ENCODE data around the gene THAP4. TPM values are rescaled to one million over a fixed set of nuclear protein-coding genes. Genes with fewer than 3 reads are reported as not detected.

Gene THAP4
- total and polyA plus RNA-seq, 2 of the 13 experiments (the other 11 are each of a cell fraction or from before 2014, with no cell fraction given): 59.7 to 75.7 TPM

DNA sequence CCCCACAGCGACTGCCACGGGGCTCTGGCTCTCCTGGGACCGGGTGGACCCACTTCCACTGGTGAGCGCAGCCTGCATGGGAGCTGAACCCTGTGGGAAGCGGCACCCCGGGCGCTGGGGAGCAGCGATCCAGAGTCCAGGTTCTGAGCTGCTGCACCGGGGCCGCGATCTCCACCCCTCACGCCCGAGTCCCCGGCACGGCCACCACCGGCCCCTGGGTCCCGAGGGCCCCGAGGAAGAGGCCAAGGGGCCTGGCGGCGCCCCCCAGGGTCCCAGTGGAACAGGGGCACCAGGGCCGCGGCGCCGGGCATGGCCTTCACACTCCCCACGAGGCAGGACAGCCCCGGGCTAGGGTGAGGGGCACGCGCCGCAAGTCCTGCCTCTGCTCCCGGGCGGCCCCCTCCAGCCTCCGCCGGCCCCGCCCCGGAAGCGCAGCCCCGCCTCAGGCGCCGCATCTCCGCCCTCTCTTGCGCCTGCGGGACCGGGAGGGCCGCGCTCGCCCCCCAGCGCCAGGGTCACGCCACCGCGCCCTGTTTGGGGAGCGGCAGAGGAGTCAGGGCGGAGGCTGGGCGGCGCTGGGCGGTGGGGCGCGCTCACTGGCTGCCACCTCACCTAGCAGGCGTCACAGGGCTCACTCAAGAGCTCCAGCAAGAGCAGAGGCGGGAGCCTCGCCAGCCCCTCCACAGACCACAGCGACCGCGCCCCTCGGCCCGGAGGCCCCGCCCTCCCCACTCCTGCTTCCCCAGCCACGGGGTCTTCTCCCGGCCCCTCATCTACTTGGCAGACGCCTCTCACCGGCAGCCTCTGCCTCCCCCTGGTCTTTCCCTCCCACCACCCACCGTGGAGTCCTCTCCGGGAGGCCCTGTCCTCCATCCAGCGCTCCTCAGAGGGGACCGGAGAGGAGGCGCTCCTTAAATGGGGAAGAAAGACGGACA is 26.8 kb downstream of the THAP4 start (continued):
- TF ChIP-seq GFI1 (CRISPR knock-in tag; IDR thresholded peaks at IDR 0.05; ENCODE audit: borderline replicate concordance) (peak; percentile 68; the same call in 1 of the 2 replicates), ZNF780A (CRISPR knock-in tag; IDR thresholded peaks at IDR 0.05) (no peak), ADNP (CRISPR knock-in tag; IDR thresholded peaks at IDR 0.05) (0 out of 2 replicates have a peak, but pooled peaks have one; percentile 19), ZMYM4 (CRISPR knock-in tag; IDR thresholded peaks at IDR 0.05) (peak; percentile 91), FOXP1 (IDR thresholded peaks at IDR 0.05) (no peak), FOXP1 (CRISPR knock-in tag; IDR thresholded peaks at IDR 0.05) (peak; percentile 48), HNRNPUL1 (IDR thresholded peaks at IDR 0.05; ENCODE audit: low read depth, low read length) (no peak), SOX13 (IDR thresholded peaks at IDR 0.05) (no peak), SOX13 (CRISPR knock-in tag; conservative IDR thresholded peaks at IDR 0.05 in 1 of 2, IDR thresholded peaks at IDR 0.05 in 1 of 2) (peak in 1 of 2 experiments; percentile 55; a peak in 2 of 4 replicates), SNAPC2 (CRISPR knock-in tag; IDR thresholded peaks at IDR 0.05) (peak; percentile 50; the same call in 1 of the 2 replicates), ATF7-NPFF (CRISPR knock-in tag; IDR thresholded peaks at IDR 0.05; ENCODE audit: low read depth) (peak; percentile 85), ARHGAP35 (CRISPR knock-in tag; IDR thresholded peaks at IDR 0.05; ENCODE audit: borderline replicate concordance) (0 out of 2 replicates have a peak, but pooled peaks have one; percentile 81), TGIF2 (CRISPR knock-in tag; IDR thresholded peaks at IDR 0.05) (no peak; the same call in 1 of the 2 replicates), PHF21A (CRISPR knock-in tag; IDR thresholded peaks at IDR 0.05) (peak; percentile 83), ZNF510 (CRISPR knock-in tag; IDR thresholded peaks at IDR 0.05; ENCODE audit: low read depth) (no peak), NONO (IDR thresholded peaks at IDR 0.05) (no peak), NONO (CRISPR knock-in tag; conservative IDR thresholded peaks at IDR 0.05) (peak; percentile 92), WIZ (CRISPR knock-in tag; IDR thresholded peaks at IDR 0.05) (0 out of 2 replicates have a peak, but pooled peaks have one; percentile 88), NFYB (CRISPR knock-in tag; IDR thresholded peaks at IDR 0.05) (peak; percentile 67)
- TF ChIP-seq, protein P1, sequence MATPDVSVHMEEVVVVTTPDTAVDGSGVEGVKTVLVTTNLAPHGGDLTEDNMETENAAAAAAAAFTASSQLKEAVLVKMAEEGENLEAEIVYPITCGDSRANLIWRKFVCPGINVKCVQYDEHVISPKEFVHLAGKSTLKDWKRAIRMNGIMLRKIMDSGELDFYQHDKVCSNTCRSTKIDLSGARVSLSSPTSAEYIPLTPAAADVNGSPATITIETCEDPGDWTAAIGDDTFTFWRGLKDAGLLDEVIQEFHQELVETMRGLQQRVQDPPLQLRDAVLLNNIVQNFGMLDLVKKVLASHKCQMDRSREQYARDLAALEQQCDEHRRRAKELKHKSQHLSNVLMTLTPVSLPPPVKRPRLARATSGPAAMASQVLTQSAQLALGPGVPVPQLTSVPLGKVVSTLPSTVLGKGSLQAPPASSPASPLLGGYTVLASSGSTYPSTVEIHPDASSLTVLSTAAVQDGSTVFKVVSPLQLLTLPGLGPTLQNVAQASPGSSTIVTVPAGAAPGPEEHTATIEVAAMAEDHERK (CRISPR knock-in tag; IDR thresholded peaks at IDR 0.05; ENCODE audit: low read depth): peak; percentile 73; the same call in 1 of the 2 replicates
- TF ChIP-seq, protein P2, sequence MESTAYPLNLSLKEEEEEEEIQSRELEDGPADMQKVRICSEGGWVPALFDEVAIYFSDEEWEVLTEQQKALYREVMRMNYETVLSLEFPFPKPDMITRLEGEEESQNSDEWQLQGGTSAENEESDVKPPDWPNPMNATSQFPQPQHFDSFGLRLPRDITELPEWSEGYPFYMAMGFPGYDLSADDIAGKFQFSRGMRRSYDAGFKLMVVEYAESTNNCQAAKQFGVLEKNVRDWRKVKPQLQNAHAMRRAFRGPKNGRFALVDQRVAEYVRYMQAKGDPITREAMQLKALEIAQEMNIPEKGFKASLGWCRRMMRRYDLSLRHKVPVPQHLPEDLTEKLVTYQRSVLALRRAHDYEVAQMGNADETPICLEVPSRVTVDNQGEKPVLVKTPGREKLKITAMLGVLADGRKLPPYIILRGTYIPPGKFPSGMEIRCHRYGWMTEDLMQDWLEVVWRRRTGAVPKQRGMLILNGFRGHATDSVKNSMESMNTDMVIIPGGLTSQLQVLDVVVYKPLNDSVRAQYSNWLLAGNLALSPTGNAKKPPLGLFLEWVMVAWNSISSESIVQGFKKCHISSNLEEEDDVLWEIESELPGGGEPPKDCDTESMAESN (CRISPR knock-in tag; conservative IDR thresholded peaks at IDR 0.05): peak; percentile 89
- TF ChIP-seq, protein P3, sequence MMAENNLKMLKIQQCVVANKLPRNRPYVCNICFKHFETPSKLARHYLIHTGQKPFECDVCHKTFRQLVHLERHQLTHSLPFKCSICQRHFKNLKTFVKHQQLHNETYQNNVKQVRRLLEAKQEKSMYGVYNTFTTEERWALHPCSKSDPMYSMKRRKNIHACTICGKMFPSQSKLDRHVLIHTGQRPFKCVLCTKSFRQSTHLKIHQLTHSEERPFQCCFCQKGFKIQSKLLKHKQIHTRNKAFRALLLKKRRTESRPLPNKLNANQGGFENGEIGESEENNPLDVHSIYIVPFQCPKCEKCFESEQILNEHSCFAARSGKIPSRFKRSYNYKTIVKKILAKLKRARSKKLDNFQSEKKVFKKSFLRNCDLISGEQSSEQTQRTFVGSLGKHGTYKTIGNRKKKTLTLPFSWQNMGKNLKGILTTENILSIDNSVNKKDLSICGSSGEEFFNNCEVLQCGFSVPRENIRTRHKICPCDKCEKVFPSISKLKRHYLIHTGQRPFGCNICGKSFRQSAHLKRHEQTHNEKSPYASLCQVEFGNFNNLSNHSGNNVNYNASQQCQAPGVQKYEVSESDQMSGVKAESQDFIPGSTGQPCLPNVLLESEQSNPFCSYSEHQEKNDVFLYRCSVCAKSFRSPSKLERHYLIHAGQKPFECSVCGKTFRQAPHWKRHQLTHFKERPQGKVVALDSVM (CRISPR knock-in tag; IDR thresholded peaks at IDR 0.05): peak; percentile 97
